Fibroblast of villous mesenchyme (primary cell): ENCODE results near the gene CSTF1. TPM values are rescaled to one million over a fixed set of nuclear protein-coding genes. Genes with fewer than 3 reads are reported as not detected.

Experiments used
- DNase-seq: peaks from one replicate; pipeline ENCODE4 v3.0.0-alpha.2; 2010; ENCODE audit warnings: low read depth
- H3K4me3 ChIP-seq: 2 replicates; pipeline ENCODE4 v1.5.1; 2011; ENCODE audit warnings: low read depth, mild to moderate bottlenecking, low read length
- CTCF ChIP-seq: IDR thresholded peaks from 2 replicates; pipeline ENCODE4 v1.5.1; 2012; ENCODE audit warnings: low read depth, mild to moderate bottlenecking, low read length; ENCODE audit not compliant: insufficient read depth
- total RNA-seq: library from RNA; depleted of rRNA; stranded (reverse); fragments of >200 nt; gene quantifications from 2 replicates; pipeline ENCODE4 v1.2.3, GENCODE V29; 2012

CSTF1 gene
- total RNA-seq, 1 donor: 40.6 TPM

- no peak for TF ChIP-seq CTCF
- no peak for DNase-seq
- H3K4me3 ChIP-seq: no peak overlapping the region
These were observed 23.9 kb upstream of the CSTF1 start for GRCh38 chr20:56368351-56369134.

GRCh38 chr20:56369179-56369578 is 23.3 kb upstream of the CSTF1 start:
- DNase-seq: no peak
- TF ChIP-seq CTCF: no peak
- H3K4me3 ChIP-seq: no peak overlapping the region

- TF ChIP-seq CTCF: no peak
- DNase-seq: no peak
These were observed 20.5 kb upstream of the CSTF1 start for GRCh38 chr20:56371977-56372376.

DNA sequence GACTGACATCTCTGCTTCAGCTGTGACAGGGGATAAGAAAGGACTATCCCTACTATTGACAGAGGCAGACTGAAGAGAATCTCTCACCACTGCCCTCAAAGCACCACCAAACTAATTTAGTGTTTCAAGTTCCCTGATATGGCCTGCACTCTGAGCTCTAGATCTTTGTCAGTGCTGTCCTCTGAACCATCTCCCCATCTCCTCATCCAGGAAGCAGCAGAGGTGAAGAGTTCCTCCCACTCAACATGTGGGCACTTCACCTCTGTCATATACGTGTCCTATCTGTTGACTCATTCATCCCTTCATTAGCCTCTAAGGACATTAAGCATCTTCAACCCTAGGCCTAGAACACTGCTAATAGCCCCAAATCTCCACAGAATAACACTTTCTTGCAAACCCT is 19.6 kb upstream of the CSTF1 start:
- DNase-seq: no peak
- no peak for TF ChIP-seq CTCF
- H3K4me3 ChIP-seq: no peak overlapping the region

More at GRCh38 chr20:56371977-56372376, 20.5 kb upstream of the CSTF1 start:
- H3K4me3 ChIP-seq: no peak overlapping the region

DNA sequence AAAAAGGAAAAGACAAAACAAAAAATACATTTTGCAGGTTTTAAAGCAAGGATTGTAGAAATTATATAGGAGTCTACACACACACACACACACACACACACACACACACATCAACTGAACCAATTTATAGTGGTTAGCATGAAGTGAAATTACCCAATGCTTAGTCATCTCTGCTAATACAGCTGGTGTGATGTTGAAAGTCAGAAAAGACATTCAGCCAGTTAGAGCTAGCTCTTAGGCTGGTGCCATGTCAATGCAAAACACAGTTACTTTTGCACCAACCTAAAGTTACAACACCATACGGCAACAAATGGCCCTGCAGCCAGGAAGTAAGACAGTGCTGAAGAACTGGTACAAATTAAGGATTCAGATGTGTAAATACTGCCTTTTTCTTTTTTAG is 18.5 kb upstream of the CSTF1 start:
- no peak for TF ChIP-seq CTCF
- DNase-seq: peak; percentile 96
- H3K4me3 ChIP-seq: no peak overlapping the region

DNA sequence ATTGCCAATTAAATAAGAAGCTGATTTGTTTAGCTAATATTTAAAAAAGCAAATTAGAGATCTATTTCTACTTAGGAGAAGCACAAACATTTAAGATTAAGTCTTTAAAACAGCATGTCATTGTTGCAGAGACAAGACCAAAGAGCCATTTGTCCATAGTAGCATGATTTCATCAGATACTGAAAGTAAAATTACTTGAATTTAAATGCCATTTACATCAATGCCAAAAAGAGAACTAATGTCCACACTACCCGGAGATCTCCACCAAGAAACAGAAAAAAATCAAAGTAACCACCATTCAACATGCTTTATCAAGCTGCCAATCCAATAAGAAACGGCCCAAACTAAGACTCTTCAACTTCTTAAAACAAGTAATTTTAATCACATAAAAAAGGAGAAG is 16.1 kb upstream of the CSTF1 start:
- H3K4me3 ChIP-seq: no peak overlapping the region
- no peak for DNase-seq
- no peak for TF ChIP-seq CTCF

GRCh38 chr20:56378386-56378785 is 14.1 kb upstream of the CSTF1 start:
- no peak overlapping the region for H3K4me3 ChIP-seq
- TF ChIP-seq CTCF: no peak
- DNase-seq: no peak
